KMS-11 (cell line): Measurements from ENCODE around the gene CCDC92.

ENCODE experiments used
- H2AFZ ChIP-seq: fragments of 200-600 bp; sonication (generic); 2 replicates; pipeline ENCODE4 v1.6.1; 2016; ENCODE audit warnings: antibody characterized with exemption, mixed run types, low read depth
- H3K27ac ChIP-seq: fragments of 200-600 bp; sonication (generic); 2 replicates; pipeline ENCODE4 v1.6.1; 2016; ENCODE audit warnings: mild to moderate bottlenecking, mixed run types
- H3K27me3 ChIP-seq: fragments of 200-600 bp; sonication (generic); 2 replicates; pipeline ENCODE4 v1.6.1; 2017; ENCODE audit warnings: mild to moderate bottlenecking, low read depth, mixed run types, moderate library complexity; ENCODE audit not compliant: insufficient read depth
- H3K36me3 ChIP-seq: fragments of 200-600 bp; sonication (generic); 2 replicates; pipeline ENCODE4 v1.6.1; 2017; ENCODE audit warnings: mild to moderate bottlenecking, mixed run types; ENCODE audit not compliant: insufficient read depth
- H3K4me1 ChIP-seq: fragments of 200-600 bp; sonication (generic); 2 replicates; pipeline ENCODE4 v1.6.1; 2016; ENCODE audit warnings: mild to moderate bottlenecking, low read depth, mixed run types; ENCODE audit not compliant: poor library complexity, severe bottlenecking
- H3K4me2 ChIP-seq: fragments of 200-600 bp; sonication (generic); 2 replicates; pipeline ENCODE4 v1.7.0; 2016; ENCODE audit warnings: mild to moderate bottlenecking, mixed run types
- H3K4me3 ChIP-seq: fragments of 200-600 bp; sonication (generic); IDR thresholded peaks from 2 replicates; pipeline ENCODE4 v1.6.1; 2017; ENCODE audit warnings: low read depth, low read length, mixed read lengths; ENCODE audit not compliant: insufficient read depth
- H3K79me2 ChIP-seq: fragments of 200-600 bp; sonication (generic); 2 replicates; pipeline ENCODE4 v1.6.1; 2016; ENCODE audit warnings: low read depth, mixed run types; ENCODE audit not compliant: insufficient read depth
- H3K9ac ChIP-seq: fragments of 200-600 bp; sonication (generic); 2 replicates; pipeline ENCODE4 v1.6.1; 2016; ENCODE audit warnings: mild to moderate bottlenecking, mixed run types
- H4K20me1 ChIP-seq: fragments of 200-600 bp; sonication (generic); 2 replicates; pipeline ENCODE4 v1.6.1; 2016; ENCODE audit warnings: mild to moderate bottlenecking, mixed run types; ENCODE audit not compliant: insufficient read depth
- TF ChIP-seq, protein P1 (sequence below): fragments of 200-600 bp; sonication (generic); conservative IDR thresholded peaks from 2 replicates; pipeline ENCODE4 v1.6.1; 2017; ENCODE audit warnings: low read depth, mild to moderate bottlenecking, antibody characterized with exemption, low read length, moderate library complexity, mixed read lengths

CCDC92 gene

DNA sequence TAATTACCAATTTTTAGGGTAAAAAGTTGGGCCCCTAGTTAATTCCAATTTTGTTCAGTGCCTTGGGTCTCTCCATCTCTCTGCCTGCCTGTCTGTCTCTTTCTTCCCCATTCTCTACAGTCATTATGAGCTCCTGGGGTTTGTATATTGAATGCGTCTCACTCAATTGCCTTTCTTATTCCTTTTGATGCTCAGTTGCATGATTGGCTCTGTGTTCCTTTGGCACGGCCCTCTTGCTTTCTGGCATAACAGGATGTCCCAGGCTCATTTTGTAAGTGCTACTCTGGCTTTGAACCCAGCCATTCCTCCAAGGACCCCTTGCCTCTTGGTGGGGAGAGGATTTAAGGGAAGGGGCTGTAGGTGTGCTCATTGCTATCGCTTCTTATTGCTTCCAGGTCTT, 36.0 kb upstream of the CCDC92 start:
- H3K36me3 ChIP-seq: no peaks in the 10 kb centered on the region
- TF ChIP-seq, protein P1, sequence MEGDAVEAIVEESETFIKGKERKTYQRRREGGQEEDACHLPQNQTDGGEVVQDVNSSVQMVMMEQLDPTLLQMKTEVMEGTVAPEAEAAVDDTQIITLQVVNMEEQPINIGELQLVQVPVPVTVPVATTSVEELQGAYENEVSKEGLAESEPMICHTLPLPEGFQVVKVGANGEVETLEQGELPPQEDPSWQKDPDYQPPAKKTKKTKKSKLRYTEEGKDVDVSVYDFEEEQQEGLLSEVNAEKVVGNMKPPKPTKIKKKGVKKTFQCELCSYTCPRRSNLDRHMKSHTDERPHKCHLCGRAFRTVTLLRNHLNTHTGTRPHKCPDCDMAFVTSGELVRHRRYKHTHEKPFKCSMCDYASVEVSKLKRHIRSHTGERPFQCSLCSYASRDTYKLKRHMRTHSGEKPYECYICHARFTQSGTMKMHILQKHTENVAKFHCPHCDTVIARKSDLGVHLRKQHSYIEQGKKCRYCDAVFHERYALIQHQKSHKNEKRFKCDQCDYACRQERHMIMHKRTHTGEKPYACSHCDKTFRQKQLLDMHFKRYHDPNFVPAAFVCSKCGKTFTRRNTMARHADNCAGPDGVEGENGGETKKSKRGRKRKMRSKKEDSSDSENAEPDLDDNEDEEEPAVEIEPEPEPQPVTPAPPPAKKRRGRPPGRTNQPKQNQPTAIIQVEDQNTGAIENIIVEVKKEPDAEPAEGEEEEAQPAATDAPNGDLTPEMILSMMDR: no peak

DNA sequence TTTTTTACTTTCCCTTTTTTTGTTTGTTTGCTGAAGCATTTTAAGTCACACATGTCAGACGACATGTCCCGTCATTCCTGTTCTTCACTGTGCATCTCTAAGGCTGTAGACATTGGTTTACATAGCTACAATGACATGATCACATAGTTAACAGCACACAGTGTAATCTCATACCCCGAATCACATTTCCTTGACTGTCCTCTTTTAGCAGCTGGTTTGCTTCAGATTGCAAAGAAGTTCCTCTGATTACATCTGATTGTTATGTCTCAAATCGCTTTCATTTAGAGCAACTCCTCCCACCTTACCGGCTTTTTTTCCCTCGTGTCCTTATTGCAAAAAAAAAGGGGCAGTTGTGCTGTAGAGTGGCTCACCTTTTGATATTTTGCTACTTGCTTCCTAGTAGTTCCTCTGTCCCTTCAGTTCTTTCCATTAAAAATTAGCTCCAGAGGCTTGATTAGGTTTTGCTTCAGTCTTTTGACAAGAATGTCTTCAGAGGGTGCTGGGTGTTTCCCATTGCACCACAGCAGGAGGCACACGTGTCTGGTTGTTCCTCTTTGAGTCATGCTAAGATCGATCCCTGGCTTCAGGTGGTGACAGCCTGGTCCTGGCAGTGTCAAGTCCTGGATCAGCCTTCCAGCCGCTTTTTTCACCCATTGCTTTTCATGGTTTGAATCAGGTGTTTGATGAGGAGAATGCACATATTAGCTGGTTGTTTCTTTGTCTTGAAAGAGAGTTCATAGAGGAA, 35.4 kb upstream of the CCDC92 start:
- H3K36me3 ChIP-seq: no peaks in the 10 kb centered on the region
- no peaks in the 10 kb centered on the region for H3K27me3 ChIP-seq
- no peaks in the 10 kb centered on the region for H3K4me1 ChIP-seq
- H3K27ac ChIP-seq: no peak overlapping the region
- H3K9ac ChIP-seq: no peak overlapping the region
- H3K4me3 ChIP-seq: no peak overlapping the region
- H3K79me2 ChIP-seq: no peaks in the 10 kb centered on the region
- H4K20me1 ChIP-seq: no peaks in the 10 kb centered on the region
- H2AFZ ChIP-seq: no peak overlapping the region
- TF ChIP-seq, protein P1: no peak
- H3K4me2 ChIP-seq: no peak overlapping the region

More for the DNA sequence above, 36.0 kb upstream of the CCDC92 start:
- Histone ChIP-seq H3K27ac (no peak overlapping the region), H3K4me1 (no peaks in the 10 kb centered on the region), H3K79me2 (no peaks in the 10 kb centered on the region), H3K4me3 (no peak overlapping the region), H2AFZ (no peak overlapping the region), H3K4me2 (no peak overlapping the region), H3K9ac (no peak overlapping the region), H4K20me1 (no peaks in the 10 kb centered on the region), H3K27me3 (no peaks in the 10 kb centered on the region)

DNA sequence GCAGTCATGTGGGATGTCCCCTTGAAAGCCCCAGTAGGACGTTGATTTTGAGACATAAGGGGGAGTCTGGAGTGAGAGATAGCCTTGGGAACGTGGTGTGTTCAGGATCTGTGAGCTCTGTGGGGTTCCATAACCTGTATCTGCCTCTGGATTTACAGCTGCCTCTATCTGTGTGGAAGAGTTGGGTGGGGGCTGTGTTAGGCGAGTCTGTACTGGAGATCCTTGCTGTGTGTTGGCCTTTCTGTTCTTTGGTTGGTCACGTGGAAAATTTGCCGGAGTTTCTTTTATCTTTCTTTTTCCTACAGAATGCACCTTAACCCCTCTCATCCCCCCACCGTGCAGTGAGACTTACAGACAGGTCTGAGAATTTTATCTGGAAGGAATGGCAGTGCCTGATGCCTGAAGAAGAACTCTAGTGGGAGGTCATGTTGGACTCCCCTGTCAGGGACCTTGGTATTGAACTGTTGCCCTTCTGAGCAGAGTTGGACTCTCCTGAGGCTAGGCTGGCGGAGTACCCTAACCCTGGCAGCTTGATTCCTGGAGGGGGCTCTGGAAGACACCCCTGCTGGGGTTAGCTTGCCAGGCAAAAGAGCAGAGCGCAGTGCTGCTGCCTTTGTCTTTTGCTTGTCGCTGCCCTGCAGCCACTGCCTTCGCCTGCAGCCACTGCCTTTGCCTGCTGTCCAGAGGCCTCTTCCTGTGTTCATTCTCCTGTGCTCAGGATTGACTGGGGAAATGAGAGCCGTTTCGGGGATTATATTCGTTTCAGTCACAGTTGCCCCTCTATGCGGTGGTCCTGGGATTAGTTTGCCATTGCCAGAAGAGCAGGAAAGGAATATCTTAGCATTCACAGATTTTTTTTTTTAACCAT, 34.4 kb upstream of the CCDC92 start:
- Histone ChIP-seq H3K36me3 (no peaks in the 10 kb centered on the region), H3K79me2 (no peaks in the 10 kb centered on the region), H3K9ac (no peak overlapping the region), H3K4me2 (no peak overlapping the region), H3K27me3 (no peaks in the 10 kb centered on the region), H3K4me1 (no peaks in the 10 kb centered on the region), H3K4me3 (no peak overlapping the region), H2AFZ (no peak overlapping the region), H4K20me1 (no peaks in the 10 kb centered on the region), H3K27ac (no peak overlapping the region)
- TF ChIP-seq, protein P1: no peak

DNA sequence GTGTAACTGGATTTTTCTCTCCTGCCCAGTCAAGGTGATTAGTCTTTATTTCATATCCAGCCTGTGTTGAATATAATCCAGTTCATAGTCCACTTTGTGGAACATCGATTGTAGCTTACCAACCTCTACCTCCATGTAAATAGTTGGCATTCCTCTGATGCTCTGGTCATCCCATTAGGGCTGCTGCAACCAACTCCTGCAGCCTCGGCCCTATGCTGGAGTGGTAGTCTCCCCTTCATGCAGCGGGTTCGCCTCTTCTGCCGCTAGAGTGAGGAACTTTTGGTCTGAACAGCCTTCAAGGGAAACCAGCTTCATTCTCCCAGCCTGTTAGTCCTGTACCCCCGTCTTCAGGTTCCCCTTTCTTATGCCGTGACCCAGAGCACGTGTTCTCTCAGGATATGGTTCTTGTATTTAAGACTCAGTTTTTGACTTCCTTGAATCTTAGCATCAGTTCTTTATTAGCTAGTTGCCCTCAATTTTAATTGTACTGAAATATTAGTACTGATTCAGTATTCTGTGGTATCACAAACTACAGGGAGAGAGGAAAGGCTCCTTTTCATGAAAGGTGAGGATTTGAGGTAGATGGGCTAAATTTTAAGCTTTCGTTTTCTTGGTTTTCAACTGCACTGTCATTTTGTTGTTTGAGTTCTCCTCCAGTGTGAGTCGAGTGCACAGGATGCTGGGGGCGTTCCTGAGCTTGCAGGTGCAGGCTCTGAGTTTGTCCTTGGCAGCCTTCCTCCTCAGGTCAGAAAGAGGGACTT, 33.6 kb upstream of the CCDC92 start:
- H3K9ac ChIP-seq: no peak overlapping the region
- H3K4me2 ChIP-seq: no peak overlapping the region
- no peaks in the 10 kb centered on the region for H3K36me3 ChIP-seq
- no peaks in the 10 kb centered on the region for H3K79me2 ChIP-seq
- H3K27ac ChIP-seq: no peak overlapping the region
- no peak overlapping the region for H3K4me3 ChIP-seq
- no peaks in the 10 kb centered on the region for H3K4me1 ChIP-seq
- no peak overlapping the region for H2AFZ ChIP-seq
- H3K27me3 ChIP-seq: no peaks in the 10 kb centered on the region
- TF ChIP-seq, protein P1: no peak
- no peaks in the 10 kb centered on the region for H4K20me1 ChIP-seq
